ENCODE data around the gene B4GALT6. TPM values are rescaled to one million over a fixed set of nuclear protein-coding genes. Genes with fewer than 3 reads are reported as not detected.

Gene B4GALT6
- 3.3 and 3.8 TPM in 2 replicates for total RNA-seq (2016; rRNA removed; fragmentation: Illumina TruSeq; extraction: Trizol)
- total RNA-seq (2016; cell fraction: cytosol; rRNA removed; fragmentation: Illumina TruSeq; extraction: Trizol; ENCODE audit: low read depth): 10.3 and 13.5 TPM in 2 replicates
- 3.9 and 4.3 TPM in 2 replicates for total RNA-seq (2016; cell fraction: insoluble cytoplasmic fraction; rRNA removed; fragmentation: Illumina TruSeq; extraction: Trizol)
- 6.0 and 6.3 TPM in 2 replicates for total RNA-seq (2016; cell fraction: membrane; rRNA removed; fragmentation: Illumina TruSeq; extraction: Trizol)
- 5.8 and 6.8 TPM in 2 replicates for total RNA-seq (2016; cell fraction: nucleus; rRNA removed; fragmentation: Illumina TruSeq; extraction: Trizol)
- polyA plus RNA-seq (2011; rRNA removed): 1.7 and 1.9 TPM in 2 replicates
- polyA plus RNA-seq (2011; cell fraction: cytosol; rRNA removed): 0.46 and 1.1 TPM in 2 replicates
- 0.99 and 1.1 TPM in 2 replicates for polyA plus RNA-seq (2011; cell fraction: nucleus; rRNA removed)
- polyA plus RNA-seq (2012): 2.0 and 3.5 TPM in 2 replicates
- polyA plus RNA-seq (2016; cell fraction: cytosol; fragmentation: Illumina TruSeq; extraction: Trizol; ENCODE audit: low read depth): 0.20 and 0.28 TPM in 2 replicates
- 6.0 and 6.7 TPM in 2 replicates for polyA plus RNA-seq (2016; cell fraction: insoluble cytoplasmic fraction; fragmentation: Illumina TruSeq; extraction: Trizol; ENCODE audit: low read depth)
- 2.4 and 2.6 TPM in 2 replicates for polyA plus RNA-seq (2016; cell fraction: membrane; fragmentation: Illumina TruSeq; extraction: Trizol; ENCODE audit: low read depth)
- 7.6 and 8.3 TPM in 2 replicates for polyA plus RNA-seq (2016; cell fraction: nucleus; fragmentation: Illumina TruSeq; extraction: Trizol; ENCODE audit: insufficient read depth, low read depth)
- 0.70 and 1.8 TPM in 2 replicates for polyA minus RNA-seq (2011; rRNA and poly(A)+ RNA removed; ENCODE audit: low replicate concordance)
- 1.6 and 3.3 TPM in 2 replicates for polyA minus RNA-seq (2011; cell fraction: cytosol; rRNA and poly(A)+ RNA removed)
- 2.8 and 4.8 TPM in 2 replicates for polyA minus RNA-seq (2011; cell fraction: nucleus; rRNA and poly(A)+ RNA removed)
- Bru-seq, nascent RNA: percentile 47 among the genes with signal in this experiment
- BruChase-seq, experiment 1, labeled RNA remaining after a 6-hour chase: percentile 47 among the genes with signal in this experiment
- percentile 49 among the genes with signal in this experiment for BruChase-seq, experiment 2, labeled RNA remaining after a 2-hour chase
- long read RNA-seq, experiment 1: 0 reads
- long read RNA-seq, experiment 2, partial matches to known transcripts: 0 of 5 reads
- long read RNA-seq, experiment 2, other reads (novel, unspliced or antisense): 5 of 5 reads

GRCh38 chr18:31684279-31685096, at the start of gene B4GALT6:
Gene B4GALT6 (minus strand): TSS chr18:31684581. CDS start chr18:31684426, 155 bp downstream.
- peak within 1 kb of the TSS; percentile 64 to 72 (median 68) for H3K4me3 ChIP-seq (replicated peaks in 1 of 3; ENCODE audit: insufficient read depth in 1 of 3, low read depth in 2 of 3, low read length in 3 of 3)
- peak within 1 kb of the TSS; percentile 82 for H3K4me2 ChIP-seq (ENCODE audit: low read depth, low read length)
- H3K36me3 ChIP-seq (replicated peaks in 1 of 2; ENCODE audit: control insufficient read depth in 1 of 2, insufficient read depth in 2 of 2, low read length in 2 of 2): no peaks in the 10 kb centered on the region
- WGBS (ENCODE audit: low lambda C conversion rate): 2% methylated on average over 42 of the region's 86 CpGs
- H3K27me3 ChIP-seq (ENCODE audit: control insufficient read depth in 1 of 2, insufficient read depth in 2 of 2, low read length in 2 of 2): 0 out of 5 replicates have a peak, but pooled peaks cover 1 to 3% of the 10 kb centered on the region in 2 experiments
- no peaks in the 10 kb centered on the region for H3K79me2 ChIP-seq (ENCODE audit: insufficient read depth, low read length)
- intact Hi-C loops (cut with micrococcal nuclease; ENCODE audit: unreplicated experiment) (loop anchor here (2.0 to 10.0 kb wide), 2 partner anchors 90 to 128 kb away; partner anchors contain the start of gene TTR), in situ Hi-C loops (cut with HindIII; ENCODE audit: extremely low pct_ligation_motif_present, low pct_unique_long_range_greater_than_20kb) (no loop called here)
- CTCF ChIA-PET (ENCODE audit: low intra/inter-chr PET ratio, low total read pairs): interaction anchor here (1.1 kb wide), 1 partner anchor 272 kb away, joined by 3 read pairs; no protein-coding TSS in a partner anchor
- H3K9ac ChIP-seq (ENCODE audit: insufficient read depth, low read depth, low read length): peak within 1 kb of the TSS; percentile 40
- FAIRE-seq: no peak
- POLR2A ChIA-PET: no interaction called here
- DNase-seq (ENCODE audit: low spot score): no peak
- BruUV-seq (replicated peaks): no TSS peak
- peak within 1 kb of the TSS; percentile 59 for H3K27ac ChIP-seq (ENCODE audit: extremely low read length, insufficient read depth, low read length)
- H4K20me1 ChIP-seq (ENCODE audit: insufficient read depth, low read length): no peaks in the 10 kb centered on the region
- peak; percentile 59 for ATAC-seq
- peaks cover 33% of the 10 kb centered on the region for H3K4me1 ChIP-seq (ENCODE audit: insufficient read depth, low read length)
- H2AFZ ChIP-seq (ENCODE audit: low read length): peak within 1 kb of the TSS; percentile 22
- H3K9me3 ChIP-seq (ENCODE audit: low read length): no peaks in the 10 kb centered on the region
- TF ChIP-seq KDM2A (CRISPR knock-in tag; IDR thresholded peaks at IDR 0.05; ENCODE audit: borderline replicate concordance, low read depth): peak; percentile 35; the same call in 1 of the 2 replicates
- 0 out of 2 replicates have a peak, but pooled peaks have one; percentile 34 for TF ChIP-seq ZNF546 (CRISPR knock-in tag; conservative IDR thresholded peaks at IDR 0.05)
- no peak for TF ChIP-seq RCOR2 (CRISPR knock-in tag; IDR thresholded peaks at IDR 0.05)
- no peak for TF ChIP-seq PCBP1 (IDR thresholded peaks at IDR 0.05; ENCODE audit: borderline replicate concordance, low read depth, low read length)
- no peak for TF ChIP-seq ZSCAN29 (CRISPR knock-in tag; conservative IDR thresholded peaks at IDR 0.05)
- TF ChIP-seq HNF4A (CRISPR knock-in tag; IDR thresholded peaks at IDR 0.05): no peak
- TF ChIP-seq ZNF878 (CRISPR knock-in tag; IDR thresholded peaks at IDR 0.05): no peak
- 0 out of 2 replicates have a peak, but pooled peaks have one; percentile 49 for TF ChIP-seq TBX2 (CRISPR knock-in tag; IDR thresholded peaks at IDR 0.05; ENCODE audit: borderline replicate concordance)
- TF ChIP-seq ZNF274 (CRISPR knock-in tag; IDR thresholded peaks at IDR 0.05): no peak
- no peak for TF ChIP-seq ZNF468 (CRISPR knock-in tag; IDR thresholded peaks at IDR 0.05)
- peak; percentile 34; the same call in 1 of the 2 replicates for TF ChIP-seq RBFOX2 (IDR thresholded peaks at IDR 0.05; ENCODE audit: low read depth, low read length)
- TF ChIP-seq, protein P1, sequence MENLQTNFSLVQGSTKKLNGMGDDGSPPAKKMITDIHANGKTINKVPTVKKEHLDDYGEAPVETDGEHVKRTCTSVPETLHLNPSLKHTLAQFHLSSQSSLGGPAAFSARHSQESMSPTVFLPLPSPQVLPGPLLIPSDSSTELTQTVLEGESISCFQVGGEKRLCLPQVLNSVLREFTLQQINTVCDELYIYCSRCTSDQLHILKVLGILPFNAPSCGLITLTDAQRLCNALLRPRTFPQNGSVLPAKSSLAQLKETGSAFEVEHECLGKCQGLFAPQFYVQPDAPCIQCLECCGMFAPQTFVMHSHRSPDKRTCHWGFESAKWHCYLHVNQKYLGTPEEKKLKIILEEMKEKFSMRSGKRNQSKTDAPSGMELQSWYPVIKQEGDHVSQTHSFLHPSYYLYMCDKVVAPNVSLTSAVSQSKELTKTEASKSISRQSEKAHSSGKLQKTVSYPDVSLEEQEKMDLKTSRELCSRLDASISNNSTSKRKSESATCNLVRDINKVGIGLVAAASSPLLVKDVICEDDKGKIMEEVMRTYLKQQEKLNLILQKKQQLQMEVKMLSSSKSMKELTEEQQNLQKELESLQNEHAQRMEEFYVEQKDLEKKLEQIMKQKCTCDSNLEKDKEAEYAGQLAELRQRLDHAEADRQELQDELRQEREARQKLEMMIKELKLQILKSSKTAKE (CRISPR knock-in tag; IDR thresholded peaks at IDR 0.05; ENCODE audit: borderline replicate concordance): no peak
- TF ChIP-seq NR2F1 (CRISPR knock-in tag; IDR thresholded peaks at IDR 0.05): no peak
- TF ChIP-seq SETDB1 (CRISPR knock-in tag; IDR thresholded peaks at IDR 0.05; ENCODE audit: borderline replicate concordance): no peak
- TF ChIP-seq, protein P2, sequence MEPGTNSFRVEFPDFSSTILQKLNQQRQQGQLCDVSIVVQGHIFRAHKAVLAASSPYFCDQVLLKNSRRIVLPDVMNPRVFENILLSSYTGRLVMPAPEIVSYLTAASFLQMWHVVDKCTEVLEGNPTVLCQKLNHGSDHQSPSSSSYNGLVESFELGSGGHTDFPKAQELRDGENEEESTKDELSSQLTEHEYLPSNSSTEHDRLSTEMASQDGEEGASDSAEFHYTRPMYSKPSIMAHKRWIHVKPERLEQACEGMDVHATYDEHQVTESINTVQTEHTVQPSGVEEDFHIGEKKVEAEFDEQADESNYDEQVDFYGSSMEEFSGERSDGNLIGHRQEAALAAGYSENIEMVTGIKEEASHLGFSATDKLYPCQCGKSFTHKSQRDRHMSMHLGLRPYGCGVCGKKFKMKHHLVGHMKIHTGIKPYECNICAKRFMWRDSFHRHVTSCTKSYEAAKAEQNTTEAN (CRISPR knock-in tag; conservative IDR thresholded peaks at IDR 0.05): no peak

All from HepG2 (cell line).